Urinary bladder (tissue), 2 donors: ENCODE measurements around the gene TMEM163. TPM values are rescaled to one million over a fixed set of nuclear protein-coding genes. Genes with fewer than 3 reads are reported as not detected.

Experiments
- polyA plus RNA-seq: library from polyadenylated mRNA; stranded (reverse); fragments of 200-250 nt; gene quantifications from one replicate; pipeline ENCODE4 v1.2.3, GENCODE V29; 2013
- total RNA-seq: library from RNA; depleted of rRNA; stranded (reverse); fragments of >200 nt; gene quantifications from one replicate; pipeline ENCODE4 v1.2.3, GENCODE V29; 2014
- donor health status: healthy.

Gene TMEM163
- total and polyA plus RNA-seq, 2 donors: 1.6 to 2.4 TPM

Other genes starting within 250 kb of the TMEM163 start
- gene ACMSD, start 119.6 kb upstream of the TMEM163 start, total RNA-seq: not detected
- not detected for gene ACMSD, start 119.6 kb upstream of the TMEM163 start, polyA plus RNA-seq
- 104 TPM for gene CCNT2, start 199.8 kb upstream of the TMEM163 start, total RNA-seq
- gene CCNT2, start 199.8 kb upstream of the TMEM163 start, polyA plus RNA-seq: 14.8 TPM